ENCODE results near the gene SYT12. TPM values are rescaled to one million over a fixed set of nuclear protein-coding genes. Genes with fewer than 3 reads are reported as not detected.

SYT12 gene
- total RNA-seq, 1 experiment from 2014 or later = 4.3 TPM

DNA sequence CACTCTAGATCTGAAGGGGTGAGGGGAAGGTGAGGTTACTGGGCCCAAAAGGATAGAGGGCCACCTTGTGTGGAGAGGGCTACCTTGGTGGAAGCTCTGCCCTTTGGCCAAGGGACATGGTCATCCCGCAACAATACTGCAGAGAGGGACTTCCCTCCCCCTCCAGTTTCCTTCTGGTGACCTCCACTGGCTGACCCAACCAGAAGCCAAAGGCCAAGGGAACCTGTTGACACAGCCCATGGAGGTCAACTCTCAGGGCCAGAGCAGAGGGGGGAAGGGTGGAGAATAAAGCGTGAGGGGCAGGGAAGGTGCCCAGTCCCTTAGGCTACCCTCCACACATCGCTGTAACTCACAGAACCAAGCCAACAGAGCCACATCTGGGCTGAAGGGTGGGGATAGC is 18.7 kb downstream of the SYT12 start:
- no peaks in the 10 kb centered on the region for H4K20me1 ChIP-seq (ENCODE audit: insufficient read depth)
- no peak for ATAC-seq
- H3K4me2 ChIP-seq (ENCODE audit: low read length) = no peak overlapping the region
- H3K27me3 ChIP-seq (ENCODE audit: insufficient read depth, low read length) = no peaks in the 10 kb centered on the region
- intact Hi-C loops (cut with micrococcal nuclease) = no loop called here
- H3K9me2 ChIP-seq (ENCODE audit: insufficient read depth) = no peaks in the 10 kb centered on the region
- DNase-seq (ENCODE audit: low read depth, low spot score) = no peak
- H2AFZ ChIP-seq (ENCODE audit: low read depth, low read length, poor library complexity, severe bottlenecking) = no peak overlapping the region
- RAD21 ChIA-PET (ENCODE audit: low non-redundant PET in 1 of 2, low total read pairs in 2 of 2, uncharacterized antibody in 2 of 2, unreplicated experiment in 2 of 2) = no interaction called here
- POLR2A ChIA-PET = no interaction called here
- TF ChIP-seq, protein P1, sequence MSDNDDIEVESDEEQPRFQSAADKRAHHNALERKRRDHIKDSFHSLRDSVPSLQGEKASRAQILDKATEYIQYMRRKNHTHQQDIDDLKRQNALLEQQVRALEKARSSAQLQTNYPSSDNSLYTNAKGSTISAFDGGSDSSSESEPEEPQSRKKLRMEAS (IDR thresholded peaks at IDR 0.05) = no peak
- TF ChIP-seq CBX3 (IDR thresholded peaks at IDR 0.05; ENCODE audit: low read depth) (no peak), SIN3A (IDR thresholded peaks at IDR 0.05; ENCODE audit: low read depth) (no peak), YY1 (IDR thresholded peaks at IDR 0.05; ENCODE audit: extremely low read depth, insufficient replicate concordance, low read depth, low read length) (no peak), EZH2 (IDR thresholded peaks at IDR 0.05) (no peak), EZH2phosphoT487 (IDR thresholded peaks at IDR 0.05; ENCODE audit: borderline replicate concordance) (no peak), RAD21 (IDR thresholded peaks at IDR 0.05; ENCODE audit: low read depth) (no peak), FOSL1 (IDR thresholded peaks at IDR 0.05; ENCODE audit: low read depth) (no peak), POLR2AphosphoS5 (IDR thresholded peaks at IDR 0.05; ENCODE audit: low read depth, low read length) (no peak), ZFX (IDR thresholded peaks at IDR 0.05) (no peak), EGR1 (IDR thresholded peaks at IDR 0.05; ENCODE audit: low read depth) (no peak), TCF7L2 (IDR thresholded peaks at IDR 0.05; ENCODE audit: borderline replicate concordance, extremely low read depth, insufficient read depth, insufficient read length) (no peak), SP1 (IDR thresholded peaks at IDR 0.05; ENCODE audit: low read depth) (no peak), SRF (IDR thresholded peaks at IDR 0.05; ENCODE audit: low read depth) (no peak)
- TF ChIP-seq, protein P2, sequence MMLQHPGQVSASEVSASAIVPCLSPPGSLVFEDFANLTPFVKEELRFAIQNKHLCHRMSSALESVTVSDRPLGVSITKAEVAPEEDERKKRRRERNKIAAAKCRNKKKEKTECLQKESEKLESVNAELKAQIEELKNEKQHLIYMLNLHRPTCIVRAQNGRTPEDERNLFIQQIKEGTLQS (IDR thresholded peaks at IDR 0.05) = no peak
- no peak overlapping the region for H3K4me3 ChIP-seq (replicated peaks in 1 of 2; ENCODE audit: low read depth in 1 of 2, low read length in 2 of 2)
- no peaks in the 10 kb centered on the region for H3K36me3 ChIP-seq (ENCODE audit: control insufficient read depth in 1 of 2, insufficient read depth in 2 of 2, low read length in 2 of 2)
- H3K9ac ChIP-seq (ENCODE audit: low read length) = no peak overlapping the region
- no peaks in the 10 kb centered on the region for H3K9me3 ChIP-seq (ENCODE audit: control insufficient read depth in 1 of 2, insufficient read depth in 1 of 2, low read depth in 1 of 2, low read length in 2 of 2)
- no peak overlapping the region for H3K27ac ChIP-seq (ENCODE audit: low read depth, low read length)
- no TSS peak for BruUV-seq (replicated peaks)
- CTCF ChIA-PET = interaction anchor here (1.3 kb wide), 1 partner anchor 20 kb away, joined by 4 read pairs; the partner anchor contains the start of gene SYT12
- no peaks in the 10 kb centered on the region for H3K79me2 ChIP-seq (ENCODE audit: insufficient read depth, low read length)
- H3K4me1 ChIP-seq (ENCODE audit: control insufficient read depth in 1 of 2, insufficient read depth in 2 of 2, low read length in 2 of 2) = peaks cover 0 to 18% of the 10 kb centered on the region in 2 experiments; a peak in 2 of 4 replicates
